Neural cell (in vitro differentiated cells): ENCODE data around the gene NTNG1. TPM values are rescaled to one million over a fixed set of nuclear protein-coding genes. Genes with fewer than 3 reads are reported as not detected.

Source experiments
- H2AFZ ChIP-seq: fragments of 200-600, 300-800 bp; sonication (generic), shearing (Covaris generic); 2 replicates; pipeline ENCODE4 v1.6.0; 2014; ENCODE audit warnings: low read depth, mild to moderate bottlenecking, antibody characterized with exemption, low read length, moderate library complexity
- H3F3A ChIP-seq: fragments of 200-600 bp; shearing (Covaris generic); 2 replicates; pipeline ENCODE4 v1.6.1; 2016; ENCODE audit warnings: mild to moderate bottlenecking, moderate library complexity, mixed read lengths, antibody characterized with exemption, low read length; ENCODE audit not compliant: insufficient read depth, poor library complexity, severe bottlenecking
- H3K27ac ChIP-seq: fragments of 200-600, 300-800 bp; sonication (generic), shearing (Covaris generic); 2 replicates; pipeline ENCODE4 v1.5.1; 2014; ENCODE audit warnings: mild to moderate bottlenecking, low read length, moderate library complexity
- H3K27me3 ChIP-seq: fragments of 300-800, 200-600 bp; sonication (generic), shearing (Covaris generic); 2 replicates; pipeline ENCODE4 v1.6.0; 2014; ENCODE audit warnings: mild to moderate bottlenecking, low read depth, low read length, moderate library complexity; ENCODE audit not compliant: insufficient read depth
- H3K36me3 ChIP-seq: fragments of 300-800, 200-600 bp; sonication (generic), shearing (Covaris generic); 2 replicates; pipeline ENCODE4 v1.5.1; 2014; ENCODE audit warnings: mild to moderate bottlenecking, antibody characterized with exemption, low read length, moderate library complexity; ENCODE audit not compliant: insufficient read depth
- H3K4me2 ChIP-seq: fragments of 300-800, 200-600 bp; sonication (generic), shearing (Covaris generic); 2 replicates; pipeline ENCODE4 v1.6.0; 2014; ENCODE audit warnings: mild to moderate bottlenecking, low read length
- H3K4me3 ChIP-seq: fragments of 300-800, 200-600 bp; sonication (generic), shearing (Covaris generic); 2 replicates; pipeline ENCODE4 v1.5.1; 2014; ENCODE audit warnings: mild to moderate bottlenecking, low read length, moderate library complexity
- H3K79me2 ChIP-seq: fragments of 200-600 bp; shearing (Covaris generic); replicated peaks from 2 replicates; pipeline ENCODE4 v1.6.0; 2014; ENCODE audit warnings: mild to moderate bottlenecking, low read length, moderate library complexity; ENCODE audit not compliant: insufficient read depth
- H3K9ac ChIP-seq: fragments of 300-800, 200-600 bp; sonication (generic), shearing (Covaris generic); 2 replicates; pipeline ENCODE4 v1.6.1; 2016; ENCODE audit warnings: mild to moderate bottlenecking, low read length, mixed read lengths
- H3K9me2 ChIP-seq: fragments of 200-600 bp; shearing (Covaris generic); 2 replicates; pipeline ENCODE4 v1.6.1; 2016; ENCODE audit warnings: mild to moderate bottlenecking, low read length, mixed read lengths; ENCODE audit not compliant: insufficient read depth
- H3K9me3 ChIP-seq: fragments of 200-600, 300-800 bp; sonication (generic), shearing (Covaris generic); 2 replicates; pipeline ENCODE4 v1.6.1; 2016; ENCODE audit warnings: mild to moderate bottlenecking, mixed run types, low read length, moderate library complexity, mixed read lengths
- H4K20me1 ChIP-seq: fragments of 200-600 bp; shearing (Covaris generic); 2 replicates; pipeline ENCODE4 v1.6.1; 2016; ENCODE audit warnings: mild to moderate bottlenecking, mixed run types; ENCODE audit not compliant: insufficient read depth
- EP300 ChIP-seq: fragments of 450-650 bp; conservative IDR thresholded peaks from 2 replicates; pipeline ENCODE4 v1.6.1; 2014; ENCODE audit warnings: antibody characterized with exemption, mild to moderate bottlenecking, moderate library complexity; ENCODE audit not compliant: poor library complexity, severe bottlenecking
- EZH2 ChIP-seq: fragments of 200-600, 300-800 bp; shearing (Covaris generic), sonication (generic); IDR thresholded peaks from 2 replicates; pipeline ENCODE4 v1.6.1; 2014; ENCODE audit warnings: antibody characterized with exemption, low read length, borderline replicate concordance, mild to moderate bottlenecking; ENCODE audit not compliant: insufficient read depth, poor library complexity, severe bottlenecking
- MXI1 ChIP-seq: fragments of 450-650 bp; conservative IDR thresholded peaks from 2 replicates; pipeline ENCODE4 v1.6.1; 2014; ENCODE audit warnings: antibody characterized with exemption, mild to moderate bottlenecking; ENCODE audit not compliant: poor library complexity, severe bottlenecking
- POLR2AphosphoS5 ChIP-seq: IDR thresholded peaks from 2 replicates; pipeline ENCODE4 v1.6.1; 2012
- RAD21 ChIP-seq: fragments of 450-650 bp; conservative IDR thresholded peaks from 2 replicates; pipeline ENCODE4 v1.6.1; 2014; ENCODE audit warnings: antibody characterized with exemption, mild to moderate bottlenecking, moderate library complexity
- SMC3 ChIP-seq: fragments of 450-650 bp; conservative IDR thresholded peaks from 2 replicates; pipeline ENCODE4 v1.6.1; 2014; ENCODE audit warnings: antibody characterized with exemption, mild to moderate bottlenecking, moderate library complexity; ENCODE audit not compliant: poor library complexity
- TAF1 ChIP-seq: IDR thresholded peaks from 2 replicates; pipeline ENCODE4 v1.6.1; 2012; ENCODE audit warnings: low read depth
- polyA plus RNA-seq: library from polyadenylated mRNA; depleted of rRNA; stranded (reverse); fragments of >200 nt; gene quantifications from 2 replicates; pipeline ENCODE4 v1.2.3, GENCODE V29; 2014
- TF ChIP-seq, protein P1 (sequence below): fragments of 450-650 bp; IDR thresholded peaks from 2 replicates; pipeline ENCODE4 v1.5.1; 2014; ENCODE audit warnings: antibody characterized with exemption, mild to moderate bottlenecking, moderate library complexity; ENCODE audit not compliant: poor library complexity, severe bottlenecking
- TF ChIP-seq, protein P2 (sequence below): IDR thresholded peaks from 2 replicates; pipeline ENCODE4 v1.6.1; 2012; ENCODE audit warnings: borderline replicate concordance

The NTNG1 gene
- polyA plus RNA-seq, 1 donor from 2014 or later = not detected

DNA sequence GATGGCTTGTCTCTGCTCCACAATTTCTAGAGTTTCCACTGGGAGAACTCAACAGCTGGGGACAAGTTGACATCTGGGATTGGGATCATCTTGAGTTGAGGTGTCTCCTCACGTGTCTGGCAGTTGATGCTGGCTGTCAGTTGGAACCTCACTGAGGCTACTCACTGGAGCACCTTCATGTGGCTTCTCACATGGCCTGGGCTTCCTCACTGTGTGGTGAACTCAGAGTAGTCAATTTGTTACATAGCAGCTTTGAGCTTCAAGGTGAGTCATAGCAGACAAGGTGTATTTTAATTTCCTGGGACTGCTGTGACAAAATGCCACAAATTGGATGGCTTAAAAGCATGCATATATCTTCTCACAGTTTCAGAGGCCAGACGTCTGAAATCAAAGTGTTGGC lies 44.0 kb downstream of the NTNG1 start:
- Histone ChIP-seq H3K27me3 (no peaks in the 10 kb centered on the region), H3K27ac (no peak overlapping the region), H4K20me1 (no peaks in the 10 kb centered on the region), H3K9me2 (no peaks in the 10 kb centered on the region), H2AFZ (no peak overlapping the region), H3K9ac (no peak overlapping the region), H3K79me2 (no peaks in the 10 kb centered on the region), H3K9me3 (no peaks in the 10 kb centered on the region), H3K4me3 (no peak overlapping the region), H3K36me3 (no peaks in the 10 kb centered on the region), H3K4me2 (no peak overlapping the region), H3F3A (no peaks in the 10 kb centered on the region)
- TF ChIP-seq, protein P1, sequence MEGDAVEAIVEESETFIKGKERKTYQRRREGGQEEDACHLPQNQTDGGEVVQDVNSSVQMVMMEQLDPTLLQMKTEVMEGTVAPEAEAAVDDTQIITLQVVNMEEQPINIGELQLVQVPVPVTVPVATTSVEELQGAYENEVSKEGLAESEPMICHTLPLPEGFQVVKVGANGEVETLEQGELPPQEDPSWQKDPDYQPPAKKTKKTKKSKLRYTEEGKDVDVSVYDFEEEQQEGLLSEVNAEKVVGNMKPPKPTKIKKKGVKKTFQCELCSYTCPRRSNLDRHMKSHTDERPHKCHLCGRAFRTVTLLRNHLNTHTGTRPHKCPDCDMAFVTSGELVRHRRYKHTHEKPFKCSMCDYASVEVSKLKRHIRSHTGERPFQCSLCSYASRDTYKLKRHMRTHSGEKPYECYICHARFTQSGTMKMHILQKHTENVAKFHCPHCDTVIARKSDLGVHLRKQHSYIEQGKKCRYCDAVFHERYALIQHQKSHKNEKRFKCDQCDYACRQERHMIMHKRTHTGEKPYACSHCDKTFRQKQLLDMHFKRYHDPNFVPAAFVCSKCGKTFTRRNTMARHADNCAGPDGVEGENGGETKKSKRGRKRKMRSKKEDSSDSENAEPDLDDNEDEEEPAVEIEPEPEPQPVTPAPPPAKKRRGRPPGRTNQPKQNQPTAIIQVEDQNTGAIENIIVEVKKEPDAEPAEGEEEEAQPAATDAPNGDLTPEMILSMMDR = no peak
- no peak for TF ChIP-seq EP300
- TF ChIP-seq MXI1 = no peak
- TF ChIP-seq, protein P2, sequence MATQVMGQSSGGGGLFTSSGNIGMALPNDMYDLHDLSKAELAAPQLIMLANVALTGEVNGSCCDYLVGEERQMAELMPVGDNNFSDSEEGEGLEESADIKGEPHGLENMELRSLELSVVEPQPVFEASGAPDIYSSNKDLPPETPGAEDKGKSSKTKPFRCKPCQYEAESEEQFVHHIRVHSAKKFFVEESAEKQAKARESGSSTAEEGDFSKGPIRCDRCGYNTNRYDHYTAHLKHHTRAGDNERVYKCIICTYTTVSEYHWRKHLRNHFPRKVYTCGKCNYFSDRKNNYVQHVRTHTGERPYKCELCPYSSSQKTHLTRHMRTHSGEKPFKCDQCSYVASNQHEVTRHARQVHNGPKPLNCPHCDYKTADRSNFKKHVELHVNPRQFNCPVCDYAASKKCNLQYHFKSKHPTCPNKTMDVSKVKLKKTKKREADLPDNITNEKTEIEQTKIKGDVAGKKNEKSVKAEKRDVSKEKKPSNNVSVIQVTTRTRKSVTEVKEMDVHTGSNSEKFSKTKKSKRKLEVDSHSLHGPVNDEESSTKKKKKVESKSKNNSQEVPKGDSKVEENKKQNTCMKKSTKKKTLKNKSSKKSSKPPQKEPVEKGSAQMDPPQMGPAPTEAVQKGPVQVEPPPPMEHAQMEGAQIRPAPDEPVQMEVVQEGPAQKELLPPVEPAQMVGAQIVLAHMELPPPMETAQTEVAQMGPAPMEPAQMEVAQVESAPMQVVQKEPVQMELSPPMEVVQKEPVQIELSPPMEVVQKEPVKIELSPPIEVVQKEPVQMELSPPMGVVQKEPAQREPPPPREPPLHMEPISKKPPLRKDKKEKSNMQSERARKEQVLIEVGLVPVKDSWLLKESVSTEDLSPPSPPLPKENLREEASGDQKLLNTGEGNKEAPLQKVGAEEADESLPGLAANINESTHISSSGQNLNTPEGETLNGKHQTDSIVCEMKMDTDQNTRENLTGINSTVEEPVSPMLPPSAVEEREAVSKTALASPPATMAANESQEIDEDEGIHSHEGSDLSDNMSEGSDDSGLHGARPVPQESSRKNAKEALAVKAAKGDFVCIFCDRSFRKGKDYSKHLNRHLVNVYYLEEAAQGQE = no peak
- no peak for TF ChIP-seq EZH2
- no peak for TF ChIP-seq RAD21
- no peak for TF ChIP-seq SMC3
- TF ChIP-seq POLR2AphosphoS5 = no peak
- TF ChIP-seq TAF1 = no peak

DNA sequence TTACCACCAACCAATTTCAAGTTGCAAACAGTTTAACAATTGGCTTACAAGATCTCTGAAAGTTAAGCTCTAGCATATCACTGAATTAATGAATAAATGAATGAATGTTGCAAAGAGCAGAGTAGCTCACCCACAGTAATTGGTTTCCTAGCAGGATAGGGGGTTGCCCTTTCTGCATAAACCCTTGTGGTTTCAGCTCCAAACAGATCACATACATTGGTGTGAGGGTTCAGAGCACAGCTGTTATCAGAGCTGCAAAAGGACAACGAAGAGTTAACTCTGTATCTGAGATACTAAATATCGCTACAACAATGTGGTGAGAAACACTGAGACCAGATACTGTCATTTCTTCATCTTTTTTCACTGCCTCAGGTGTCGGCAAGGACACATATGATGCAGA lies 46.6 kb downstream of the NTNG1 start:
- Histone ChIP-seq H3K36me3 (no peaks in the 10 kb centered on the region), H3K79me2 (no peaks in the 10 kb centered on the region), H3F3A (no peaks in the 10 kb centered on the region), H3K9me3 (no peaks in the 10 kb centered on the region), H3K4me2 (peak overlapping the region; percentile 35), H2AFZ (no peak overlapping the region), H4K20me1 (no peaks in the 10 kb centered on the region), H3K9ac (peak overlapping the region; percentile 28), H3K27ac (peak overlapping the region; percentile 73), H3K27me3 (no peaks in the 10 kb centered on the region), H3K4me3 (peak overlapping the region; percentile 44), H3K9me2 (no peaks in the 10 kb centered on the region)
- TF ChIP-seq MXI1 (no peak), SMC3 (no peak), TAF1 (no peak), RAD21 (no peak), EZH2 (no peak), POLR2AphosphoS5 (peak; percentile 30)
- TF ChIP-seq, protein P1 = no peak
- TF ChIP-seq, protein P2 = peak; percentile 27
